HepG2 (cell line): ENCODE results near the gene DPP6. TPM values are rescaled to one million over a fixed set of nuclear protein-coding genes. Genes with fewer than 3 reads are reported as not detected.

Experiments used
- ATAC-seq: fragments of 200-7000 bp; cut with Tn5 transposase; 3 replicates; pipeline ENCODE4 v1.9.1; 2020; ENCODE audit warnings: mild to moderate bottlenecking, moderate library complexity
- BruUV-seq: library from RNA; stranded (reverse); fragments of 400-500 nt; replicated peaks from 2 replicates; lab custom pipeline; 2021; lab: Mats Ljungman, UMichigan
- CTCF ChIA-PET: fragments of 300-600 bp; formaldehyde crosslinking; extraction: SDS; loops from one replicate; lab custom pipeline; 2021; ENCODE audit warnings: low total read pairs, inconsistent platforms, low intra/inter-chr PET ratio; lab: Yijun Ruan, JAX
- POLR2A ChIA-PET: fragments of 350-600 bp; sonication (Branson Sonifier 250); formaldehyde crosslinking; loops from one replicate; lab custom pipeline; 2020; ENCODE audit warnings: antibody characterized with exemption, inconsistent platforms; lab: Yijun Ruan, JAX
- DNase-seq: peaks from one replicate; pipeline ENCODE4 v3.0.0-alpha.2; 2015; ENCODE audit warnings: low spot score
- FAIRE-seq: peaks from 3 replicates; lab custom pipeline; 2011; peaks lifted over from hg19 to GRCh38; lab: Jason Lieb, UNC
- H2AFZ ChIP-seq: one replicate; pipeline ENCODE4 v1.6.1; 2011; ENCODE audit warnings: low read length, inconsistent platforms
- H3K27ac ChIP-seq: fragments of 300-600 bp; 3 replicates; pipeline ENCODE4 v1.8.0; 2011; ENCODE audit warnings: mixed run types, mild to moderate bottlenecking, mixed read lengths, low read length, inconsistent platforms; ENCODE audit not compliant: insufficient read depth; ENCODE audit errors: extremely low read length
- H3K27me3 ChIP-seq, 2 experiments: fragments of 200-600 bp in 1 of 2; 2 replicates in 1 of 2; 3 replicates in 1 of 2; pipeline versions ENCODE4 v1.6.0 to v1.8.0; 2011; ENCODE audit warnings: low read length in 2 of 2, mild to moderate bottlenecking in 2 of 2, moderate library complexity in 2 of 2, inconsistent platforms in 1 of 2; ENCODE audit not compliant: insufficient read depth in 2 of 2, control insufficient read depth in 1 of 2
- H3K36me3 ChIP-seq, 2 experiments: fragments of 200-600 bp in 1 of 2; replicated peaks in 1 of 2; 2 replicates in 1 of 2; 3 replicates in 1 of 2; pipeline versions ENCODE4 v1.5.1 to v1.8.0; 2011; ENCODE audit warnings: low read length in 2 of 2, inconsistent platforms in 1 of 2; ENCODE audit not compliant: insufficient read depth in 2 of 2, control insufficient read depth in 1 of 2
- H3K4me1 ChIP-seq: 2 replicates; pipeline ENCODE4 v1.5.1; 2012; ENCODE audit warnings: low read length, inconsistent platforms; ENCODE audit not compliant: insufficient read depth
- H3K4me2 ChIP-seq: 2 replicates; pipeline ENCODE4 v1.6.0; 2011; ENCODE audit warnings: low read depth, low read length, inconsistent platforms
- H3K4me3 ChIP-seq, 3 experiments: fragments of 200-600 bp in 1 of 3; sonication (generic), shearing (Covaris generic) in 1 of 3; replicated peaks in 1 of 3; 2 replicates each; pipeline ENCODE4 v1.5.1; 2011 to 2016; ENCODE audit warnings: low read length in 3 of 3, inconsistent platforms in 2 of 3, low read depth in 2 of 3, mild to moderate bottlenecking in 2 of 3, control low read depth in 1 of 3, mixed read lengths in 1 of 3; ENCODE audit not compliant: insufficient read depth in 1 of 3
- H3K79me2 ChIP-seq: one replicate; pipeline ENCODE4 v1.6.1; 2011; ENCODE audit warnings: low read length, inconsistent platforms; ENCODE audit not compliant: insufficient read depth
- H3K9ac ChIP-seq: 2 replicates; pipeline ENCODE4 v1.6.0; 2011; ENCODE audit warnings: mild to moderate bottlenecking, low read depth, low read length, inconsistent platforms; ENCODE audit not compliant: insufficient read depth
- H3K9me3 ChIP-seq: 2 replicates; pipeline ENCODE4 v1.5.1; 2012; ENCODE audit warnings: mild to moderate bottlenecking, low read length
- H4K20me1 ChIP-seq: 2 replicates; pipeline ENCODE4 v1.6.0; 2011; ENCODE audit warnings: inconsistent platforms, mild to moderate bottlenecking, low read length, moderate library complexity; ENCODE audit not compliant: insufficient read depth
- ADNP ChIP-seq: sonication (generic); formaldehyde crosslinking; IDR thresholded peaks from 2 replicates; pipeline ENCODE4 v1.4.0; 2020; ENCODE audit warnings: missing genetic modification reagents
- BRCA1 ChIP-seq: sonication (generic); formaldehyde crosslinking; IDR thresholded peaks from 2 replicates; pipeline ENCODE4 v1.4.0; 2020; ENCODE audit warnings: missing genetic modification reagents
- KAT7 ChIP-seq: IDR thresholded peaks from 2 replicates; pipeline ENCODE4 v1.6.1; 2018; ENCODE audit warnings: borderline replicate concordance, missing compliant biosample characterization
- MXI1 ChIP-seq: IDR thresholded peaks from 3 replicates; pipeline ENCODE4 v1.6.1; 2012; ENCODE audit warnings: low read depth, low read length, inconsistent platforms, borderline replicate concordance
- RFX1 ChIP-seq: fragments of 450-650 bp; IDR thresholded peaks from 2 replicates; pipeline ENCODE4 v1.6.1; 2017
- XBP1 ChIP-seq: sonication (generic); formaldehyde crosslinking; IDR thresholded peaks from 2 replicates; pipeline ENCODE4 v1.5.0; 2020; ENCODE audit warnings: missing genetic modification reagents
- ZMAT3 ChIP-seq: sonication (generic); formaldehyde crosslinking; conservative IDR thresholded peaks from 2 replicates; pipeline ENCODE4 v1.7.0; 2021; ENCODE audit warnings: missing genetic modification reagents
- ZNF24 ChIP-seq: fragments of 450-650 bp; IDR thresholded peaks from 2 replicates; pipeline ENCODE4 v1.6.1; 2017; ENCODE audit warnings: antibody characterized with exemption, mild to moderate bottlenecking
- ZNF496 ChIP-seq: sonication (generic); formaldehyde crosslinking; IDR thresholded peaks from 2 replicates; pipeline ENCODE4 v1.8.1; 2023; ENCODE audit warnings: mild to moderate bottlenecking, moderate library complexity, missing genetic modification reagents; ENCODE audit not compliant: insufficient replicate concordance
- ZNF543 ChIP-seq: sonication (generic); formaldehyde crosslinking; IDR thresholded peaks from 2 replicates; pipeline ENCODE4 v1.4.0; 2020; ENCODE audit warnings: mild to moderate bottlenecking, missing genetic modification reagents
- ZNF563 ChIP-seq: sonication (generic); formaldehyde crosslinking; IDR thresholded peaks from 2 replicates; pipeline ENCODE4 v1.8.0; 2022; ENCODE audit warnings: mild to moderate bottlenecking, moderate library complexity, missing genetic modification reagents
- WGBS: methylation state at CpG from one replicate; pipeline ENCODE4 v1.1.6; 2017; ENCODE audit warnings: low lambda C conversion rate; 5-methylcytosine and 5-hydroxymethylcytosine counted together
- in situ Hi-C: cut with HindIII; loops from 2 replicates; pipeline ENCODE4 v1.10.0; 2017; ENCODE audit warnings: low pct_unique_long_range_greater_than_20kb; ENCODE audit not compliant: extremely low pct_ligation_motif_present
- intact Hi-C: fragments of 100-400 bp; cut with micrococcal nuclease; formaldehyde crosslinking; loops from one replicate; pipeline ENCODE4 v1.10.0; 2022; ENCODE audit not compliant: unreplicated experiment
- polyA plus RNA-seq, 8 experiments: library from polyadenylated mRNA; depleted of rRNA in 3 of 8; stranded (reverse) in 7 of 8; unstranded in 1 of 8; fragments of >200 nt; fragmentation: Illumina TruSeq in 4 of 8; extraction: Trizol in 4 of 8; gene quantifications; 2 replicates each; pipeline versions ENCODE4 v1.2.1 to v1.2.3, GENCODE V29; 2011 to 2016; ENCODE audit warnings: low read depth in 4 of 8, missing spikeins in 1 of 8, mixed read lengths in 1 of 8; ENCODE audit not compliant: insufficient read depth in 1 of 8
- total RNA-seq, 5 experiments: library from RNA; depleted of rRNA; stranded (reverse); fragments of >200 nt; fragmentation: Illumina TruSeq; extraction: Trizol; gene quantifications; 2 replicates each; pipeline ENCODE4 v1.2.3, GENCODE V29; 2016; ENCODE audit warnings: low read depth in 1 of 5
- TF ChIP-seq, protein P1 (sequence below): sonication (generic); formaldehyde crosslinking; IDR thresholded peaks from 2 replicates; pipeline ENCODE4 v1.5.0; 2020; ENCODE audit warnings: mild to moderate bottlenecking, missing genetic modification reagents, borderline replicate concordance
- TF ChIP-seq, protein P2 (sequence below): sonication (generic); formaldehyde crosslinking; IDR thresholded peaks from 2 replicates; pipeline ENCODE4 v1.4.0; 2020; ENCODE audit warnings: missing genetic modification reagents
- TF ChIP-seq, protein P3 (sequence below): sonication (generic); IDR thresholded peaks from 2 replicates; pipeline ENCODE4 v1.6.1; 2016; ENCODE audit warnings: low read depth, borderline replicate concordance

Gene DPP6
- total and polyA plus RNA-seq, 2 of the 13 experiments (the other 11 are each of a cell fraction or from before 2014, with no cell fraction given), result not detected

DNA sequence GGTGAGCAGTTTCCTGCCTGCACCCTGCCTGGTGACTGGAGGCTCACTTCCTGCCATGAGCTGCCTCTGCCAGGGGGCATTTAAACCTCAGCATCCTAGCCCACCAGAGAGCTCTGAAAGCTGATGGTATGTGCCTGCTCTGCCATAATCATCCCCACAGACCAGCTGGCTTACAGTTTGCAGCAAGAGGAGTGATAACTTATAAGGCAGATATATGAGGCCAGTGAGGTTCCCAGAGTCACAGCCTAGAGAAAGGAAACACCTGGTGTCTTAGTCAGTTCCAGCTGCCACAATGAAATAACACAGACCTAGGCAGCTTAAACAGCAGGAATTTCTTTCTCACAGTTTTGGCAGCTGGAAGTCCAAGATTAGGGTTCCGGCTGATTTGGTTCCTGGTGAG lies 718.8 kb downstream of the DPP6 start:
- Histone ChIP-seq H2AFZ (no peak overlapping the region), H3K9ac (no peak overlapping the region), H3K4me3 (no peak overlapping the region), H4K20me1 (no peaks in the 10 kb centered on the region), H3K27ac (no peak overlapping the region), H3K4me1 (no peaks in the 10 kb centered on the region), H3K79me2 (no peaks in the 10 kb centered on the region), H3K27me3 (peaks cover 0 to 21% of the 10 kb centered on the region in 2 experiments; a peak in 3 of 5 replicates), H3K4me2 (no peak overlapping the region), H3K9me3 (peaks cover 8% of the 10 kb centered on the region; the same call in 1 of the 2 replicates), H3K36me3 (no peaks in the 10 kb centered on the region)
- CTCF ChIA-PET, result no interaction called here
- no peak for ATAC-seq
- no peak for FAIRE-seq
- POLR2A ChIA-PET, result no interaction called here
- in situ Hi-C loops (no loop called here), intact Hi-C loops (no loop called here)
- no TSS peak for BruUV-seq
- no peak for DNase-seq
- WGBS, result 100% methylated on average over 1 of the region's 1 CpG
- no peak for TF ChIP-seq ZMAT3 (CRISPR knock-in tag)
- TF ChIP-seq, protein P1, sequence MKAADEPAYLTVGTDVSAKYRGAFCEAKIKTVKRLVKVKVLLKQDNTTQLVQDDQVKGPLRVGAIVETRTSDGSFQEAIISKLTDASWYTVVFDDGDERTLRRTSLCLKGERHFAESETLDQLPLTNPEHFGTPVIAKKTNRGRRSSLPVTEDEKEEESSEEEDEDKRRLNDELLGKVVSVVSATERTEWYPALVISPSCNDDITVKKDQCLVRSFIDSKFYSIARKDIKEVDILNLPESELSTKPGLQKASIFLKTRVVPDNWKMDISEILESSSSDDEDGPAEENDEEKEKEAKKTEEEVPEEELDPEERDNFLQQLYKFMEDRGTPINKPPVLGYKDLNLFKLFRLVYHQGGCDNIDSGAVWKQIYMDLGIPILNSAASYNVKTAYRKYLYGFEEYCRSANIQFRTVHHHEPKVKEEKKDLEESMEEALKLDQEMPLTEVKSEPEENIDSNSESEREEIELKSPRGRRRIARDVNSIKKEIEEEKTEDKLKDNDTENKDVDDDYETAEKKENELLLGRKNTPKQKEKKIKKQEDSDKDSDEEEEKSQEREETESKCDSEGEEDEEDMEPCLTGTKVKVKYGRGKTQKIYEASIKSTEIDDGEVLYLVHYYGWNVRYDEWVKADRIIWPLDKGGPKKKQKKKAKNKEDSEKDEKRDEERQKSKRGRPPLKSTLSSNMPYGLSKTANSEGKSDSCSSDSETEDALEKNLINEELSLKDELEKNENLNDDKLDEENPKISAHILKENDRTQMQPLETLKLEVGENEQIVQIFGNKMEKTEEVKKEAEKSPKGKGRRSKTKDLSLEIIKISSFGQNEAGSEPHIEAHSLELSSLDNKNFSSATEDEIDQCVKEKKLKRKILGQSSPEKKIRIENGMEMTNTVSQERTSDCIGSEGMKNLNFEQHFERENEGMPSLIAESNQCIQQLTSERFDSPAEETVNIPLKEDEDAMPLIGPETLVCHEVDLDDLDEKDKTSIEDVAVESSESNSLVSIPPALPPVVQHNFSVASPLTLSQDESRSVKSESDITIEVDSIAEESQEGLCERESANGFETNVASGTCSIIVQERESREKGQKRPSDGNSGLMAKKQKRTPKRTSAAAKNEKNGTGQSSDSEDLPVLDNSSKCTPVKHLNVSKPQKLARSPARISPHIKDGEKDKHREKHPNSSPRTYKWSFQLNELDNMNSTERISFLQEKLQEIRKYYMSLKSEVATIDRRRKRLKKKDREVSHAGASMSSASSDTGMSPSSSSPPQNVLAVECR, result no peak
- no peak for TF ChIP-seq ZNF24
- TF ChIP-seq ADNP (CRISPR knock-in tag), result no peak
- TF ChIP-seq BRCA1 (CRISPR knock-in tag), result no peak
- TF ChIP-seq MXI1, result no peak
- TF ChIP-seq, protein P2, sequence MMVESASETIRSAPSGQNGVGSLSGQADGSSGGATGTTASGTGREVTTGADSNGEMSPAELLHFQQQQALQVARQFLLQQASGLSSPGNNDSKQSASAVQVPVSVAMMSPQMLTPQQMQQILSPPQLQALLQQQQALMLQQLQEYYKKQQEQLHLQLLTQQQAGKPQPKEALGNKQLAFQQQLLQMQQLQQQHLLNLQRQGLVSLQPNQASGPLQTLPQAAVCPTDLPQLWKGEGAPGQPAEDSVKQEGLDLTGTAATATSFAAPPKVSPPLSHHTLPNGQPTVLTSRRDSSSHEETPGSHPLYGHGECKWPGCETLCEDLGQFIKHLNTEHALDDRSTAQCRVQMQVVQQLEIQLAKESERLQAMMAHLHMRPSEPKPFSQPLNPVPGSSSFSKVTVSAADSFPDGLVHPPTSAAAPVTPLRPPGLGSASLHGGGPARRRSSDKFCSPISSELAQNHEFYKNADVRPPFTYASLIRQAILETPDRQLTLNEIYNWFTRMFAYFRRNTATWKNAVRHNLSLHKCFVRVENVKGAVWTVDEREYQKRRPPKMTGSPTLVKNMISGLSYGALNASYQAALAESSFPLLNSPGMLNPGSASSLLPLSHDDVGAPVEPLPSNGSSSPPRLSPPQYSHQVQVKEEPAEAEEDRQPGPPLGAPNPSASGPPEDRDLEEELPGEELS (CRISPR knock-in tag), result no peak
- TF ChIP-seq KAT7, result no peak
- TF ChIP-seq RFX1, result no peak
- TF ChIP-seq ZNF543 (CRISPR knock-in tag), result no peak
- no peak for TF ChIP-seq XBP1 (CRISPR knock-in tag)
- TF ChIP-seq, protein P3, sequence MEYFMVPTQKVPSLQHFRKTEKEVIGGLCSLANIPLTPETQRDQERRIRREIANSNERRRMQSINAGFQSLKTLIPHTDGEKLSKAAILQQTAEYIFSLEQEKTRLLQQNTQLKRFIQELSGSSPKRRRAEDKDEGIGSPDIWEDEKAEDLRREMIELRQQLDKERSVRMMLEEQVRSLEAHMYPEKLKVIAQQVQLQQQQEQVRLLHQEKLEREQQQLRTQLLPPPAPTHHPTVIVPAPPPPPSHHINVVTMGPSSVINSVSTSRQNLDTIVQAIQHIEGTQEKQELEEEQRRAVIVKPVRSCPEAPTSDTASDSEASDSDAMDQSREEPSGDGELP, result no peak
- TF ChIP-seq ZNF496 (CRISPR knock-in tag), result no peak
- no peak for TF ChIP-seq ZNF563 (CRISPR knock-in tag)
